HG02981 (cell line): Measurements from ENCODE around the gene TPO.
"Not testable (repeated sequence)": the region's sequence is repeated elsewhere in the genome, so short reads cannot be mapped to it uniquely, and the experiment has no call there.

Experiments
- ATAC-seq: cut with Tn5 transposase; IDR thresholded peaks from one replicate; pipeline ENCODE4 v1.9.1; 2021; ENCODE audit warnings: mild to moderate bottlenecking, moderate library complexity; ENCODE audit not compliant: unreplicated experiment

The TPO gene

GRCh38 chr2:1413156-1413710 lies at the start of gene TPO:
TSS of gene TPO (plus strand) at chr2:1413463. CDS start at chr2:1414409, 946 bp downstream.
- ATAC-seq: no peak

GRCh38 chr2:1366546-1367134 lies 46.6 kb upstream of the TPO start:
- ATAC-seq: no peak

GRCh38 chr2:1367601-1368000 lies 45.7 kb upstream of the TPO start:
- ATAC-seq: no peak

- no peak for ATAC-seq
These were observed 43.4 kb upstream of the TPO start for GRCh38 chr2:1369905-1370304.

- ATAC-seq: no peak
These were observed 42.8 kb upstream of the TPO start for GRCh38 chr2:1370461-1370860.

GRCh38 chr2:1371082-1371481 lies 42.2 kb upstream of the TPO start:
- no peak for ATAC-seq

GRCh38 chr2:1373830-1374229 lies 39.4 kb upstream of the TPO start:
- no peak for ATAC-seq

- no peak for ATAC-seq
These were observed 39.0 kb upstream of the TPO start for GRCh38 chr2:1374287-1374686.

GRCh38 chr2:1375794-1376193 lies 37.5 kb upstream of the TPO start:
- no peak for ATAC-seq

- ATAC-seq: no peak
These were observed 35.8 kb upstream of the TPO start for GRCh38 chr2:1377473-1377872.

GRCh38 chr2:1378456-1379150 lies 34.7 kb upstream of the TPO start:
- no peak for ATAC-seq

- no peak for ATAC-seq
These were observed 31.6 kb upstream of the TPO start for GRCh38 chr2:1381644-1382043.

GRCh38 chr2:1387954-1388725 lies 25.1 kb upstream of the TPO start:
- ATAC-seq: not testable (repeated sequence)

- ATAC-seq: not testable (repeated sequence)
These were observed 23.1 kb upstream of the TPO start for GRCh38 chr2:1390118-1390517.

- ATAC-seq: no peak
These were observed 19.9 kb upstream of the TPO start for GRCh38 chr2:1393321-1393720.

GRCh38 chr2:1394709-1395408 lies 18.4 kb upstream of the TPO start:
- ATAC-seq: no peak

- no peak for ATAC-seq
These were observed 15.9 kb upstream of the TPO start for GRCh38 chr2:1397350-1397749.

- ATAC-seq: no peak
These were observed 15.1 kb upstream of the TPO start for GRCh38 chr2:1398191-1398590.

- ATAC-seq: no peak
These were observed 12.1 kb upstream of the TPO start for GRCh38 chr2:1400943-1401735.

- no peak for ATAC-seq
These were observed 11.2 kb upstream of the TPO start for GRCh38 chr2:1402064-1402463.
